Measurements from ENCODE around the gene TOMM20L. TPM values are rescaled to one million over a fixed set of nuclear protein-coding genes. Genes with fewer than 3 reads are reported as not detected.

TOMM20L gene
- total RNA-seq, 4 donors from 2014 or later = 2.2 TPM; not detected in 3

DNA sequence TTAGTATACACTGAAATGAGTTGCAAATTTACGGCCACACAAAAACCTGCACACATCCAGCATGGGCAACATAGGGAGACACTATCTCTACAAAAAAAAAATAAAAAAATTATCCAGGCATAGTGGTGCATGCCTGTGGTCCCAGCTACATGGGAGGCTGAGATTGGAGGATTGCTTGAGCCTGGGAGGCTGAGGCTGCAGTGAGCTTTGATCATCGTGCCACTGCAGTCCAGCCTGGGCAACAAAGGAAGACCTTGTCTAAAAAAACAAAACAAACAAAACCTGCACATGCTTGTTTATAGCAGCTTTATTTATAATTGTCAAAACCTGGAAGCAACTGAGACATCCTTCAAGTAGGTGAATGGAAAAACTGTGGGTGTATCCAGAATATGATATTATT, 4.9 kb upstream of the TOMM20L start:
- 85 to 89% methylated on average over 2 of the region's 2 CpGs for WGBS, 2 donors
- Histone ChIP-seq H3K27ac (no peak overlapping the region), H3K27me3 (no peaks in the 10 kb centered on the region), H3K9me3 (peaks cover 0 to 3% (median 0%) of the 10 kb centered on the region in 4 donors), H3K4me1 (peaks cover 0 to 4% (median 0%) of the 10 kb centered on the region in 4 donors), H3K4me3 (no peak overlapping the region), H3K36me3 (peaks cover 0 to 15% (median 0%) of the 10 kb centered on the region in 3 donors)
- TF ChIP-seq, protein P1, sequence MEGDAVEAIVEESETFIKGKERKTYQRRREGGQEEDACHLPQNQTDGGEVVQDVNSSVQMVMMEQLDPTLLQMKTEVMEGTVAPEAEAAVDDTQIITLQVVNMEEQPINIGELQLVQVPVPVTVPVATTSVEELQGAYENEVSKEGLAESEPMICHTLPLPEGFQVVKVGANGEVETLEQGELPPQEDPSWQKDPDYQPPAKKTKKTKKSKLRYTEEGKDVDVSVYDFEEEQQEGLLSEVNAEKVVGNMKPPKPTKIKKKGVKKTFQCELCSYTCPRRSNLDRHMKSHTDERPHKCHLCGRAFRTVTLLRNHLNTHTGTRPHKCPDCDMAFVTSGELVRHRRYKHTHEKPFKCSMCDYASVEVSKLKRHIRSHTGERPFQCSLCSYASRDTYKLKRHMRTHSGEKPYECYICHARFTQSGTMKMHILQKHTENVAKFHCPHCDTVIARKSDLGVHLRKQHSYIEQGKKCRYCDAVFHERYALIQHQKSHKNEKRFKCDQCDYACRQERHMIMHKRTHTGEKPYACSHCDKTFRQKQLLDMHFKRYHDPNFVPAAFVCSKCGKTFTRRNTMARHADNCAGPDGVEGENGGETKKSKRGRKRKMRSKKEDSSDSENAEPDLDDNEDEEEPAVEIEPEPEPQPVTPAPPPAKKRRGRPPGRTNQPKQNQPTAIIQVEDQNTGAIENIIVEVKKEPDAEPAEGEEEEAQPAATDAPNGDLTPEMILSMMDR (IDR thresholded peaks at IDR 0.05) = no peak
- no peak for TF ChIP-seq EP300 (IDR thresholded peaks at IDR 0.05)
- no peak for DNase-seq (ENCODE audit: low spot score in 2 of 2)

DNA sequence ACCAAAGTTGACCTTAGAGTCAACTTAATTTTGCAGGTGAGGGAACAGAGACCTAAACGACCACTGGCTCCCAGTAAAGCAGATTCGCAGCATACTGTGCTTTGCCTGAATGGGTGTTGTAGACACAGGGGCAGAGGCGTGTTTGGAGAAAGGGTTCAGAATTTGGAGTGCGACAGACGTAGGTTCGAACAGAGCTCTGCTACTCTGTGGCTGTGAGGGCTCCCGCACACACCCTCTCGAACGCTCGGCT, 243 bp upstream of the TOMM20L start:
- no peaks in the 10 kb centered on the region for H3K36me3 ChIP-seq
- TF ChIP-seq EP300 (IDR thresholded peaks at IDR 0.05) (no peak), POLR2A (IDR thresholded peaks at IDR 0.05) (no peak)
- TF ChIP-seq, protein P1 (IDR thresholded peaks at IDR 0.05) = no peak
- peaks cover 0 to 13% (median 0%) of the 10 kb centered on the region in 4 donors for H3K4me1 ChIP-seq
- H3K27me3 ChIP-seq = no peaks in the 10 kb centered on the region
- H3K4me3 ChIP-seq = peak overlapping the region; percentile 18 to 68 (median 56)
- H3K9me3 ChIP-seq = no peaks in the 10 kb centered on the region
- WGBS, 2 donors = 11% methylated on average over 7 to 10 of the region's 10 CpGs
- no peak for DNase-seq (ENCODE audit: low spot score in 2 of 2)
- H3K27ac ChIP-seq = peak overlapping the region in 2 of 4 donors; percentile 85 to 87

DNA sequence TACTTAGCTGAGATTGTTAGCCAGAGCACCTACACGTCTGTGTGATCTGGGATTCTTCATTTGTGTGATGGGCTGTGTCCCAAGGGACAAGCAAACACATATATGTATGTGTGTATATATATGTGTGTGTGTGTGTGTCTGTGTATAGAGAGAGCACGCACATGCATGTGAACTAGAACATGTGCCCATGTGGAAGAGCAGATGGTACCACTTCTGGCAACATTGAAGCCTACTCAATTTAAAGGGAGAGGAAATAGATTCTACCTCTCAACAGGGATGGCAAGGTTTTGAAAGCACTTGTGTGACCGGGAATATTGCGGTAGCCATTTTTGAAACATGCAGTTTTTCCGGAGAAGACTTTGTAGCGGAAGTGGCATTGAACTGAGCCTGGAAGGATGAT, 1.4 kb downstream of the TOMM20L start:
- no peak for DNase-seq (ENCODE audit: low spot score in 2 of 2)
- WGBS, 2 donors = 96 to 97% methylated on average over 6 of the region's 6 CpGs
- H3K4me3 ChIP-seq = no peak overlapping the region
- TF ChIP-seq EP300 (IDR thresholded peaks at IDR 0.05) (no peak), POLR2A (IDR thresholded peaks at IDR 0.05) (no peak)
- TF ChIP-seq, protein P1 (IDR thresholded peaks at IDR 0.05) = no peak
- H3K4me1 ChIP-seq = peaks cover 0 to 13% (median 0%) of the 10 kb centered on the region in 4 donors
- no peaks in the 10 kb centered on the region for H3K9me3 ChIP-seq
- no peaks in the 10 kb centered on the region for H3K36me3 ChIP-seq
- H3K27ac ChIP-seq = peak overlapping the region in 1 of 4 donors; percentile 87
- H3K27me3 ChIP-seq = no peaks in the 10 kb centered on the region

DNA sequence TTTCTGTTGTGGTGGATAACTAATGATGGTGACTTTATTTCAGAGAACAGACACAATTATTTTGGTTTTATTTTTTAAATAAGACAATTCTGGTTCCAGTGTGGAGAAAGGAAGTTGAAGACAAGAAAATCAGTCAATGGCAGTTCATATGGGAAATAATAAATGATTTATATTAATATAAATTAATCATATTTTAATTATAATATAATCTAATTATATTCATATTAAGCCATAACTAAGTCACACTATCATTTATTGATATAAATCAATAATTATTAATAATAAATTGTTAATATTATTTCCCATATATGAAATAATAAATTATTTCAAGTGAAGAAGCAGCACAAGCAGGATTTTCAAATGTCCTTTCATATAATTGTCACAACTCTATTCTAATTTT, 2.8 kb downstream of the TOMM20L start:
- Histone ChIP-seq H3K9me3 (no peaks in the 10 kb centered on the region), H3K4me1 (peaks cover 0 to 13% (median 0%) of the 10 kb centered on the region in 4 donors), H3K36me3 (peaks cover 0 to 5% (median 0%) of the 10 kb centered on the region in 3 donors), H3K4me3 (no peak overlapping the region), H3K27ac (no peak overlapping the region), H3K27me3 (no peaks in the 10 kb centered on the region)
- DNase-seq (ENCODE audit: low spot score in 2 of 2) = no peak
- TF ChIP-seq, protein P1 (IDR thresholded peaks at IDR 0.05) = no peak
- TF ChIP-seq EP300 (IDR thresholded peaks at IDR 0.05) (no peak), POLR2A (IDR thresholded peaks at IDR 0.05) (no peak)

DNA sequence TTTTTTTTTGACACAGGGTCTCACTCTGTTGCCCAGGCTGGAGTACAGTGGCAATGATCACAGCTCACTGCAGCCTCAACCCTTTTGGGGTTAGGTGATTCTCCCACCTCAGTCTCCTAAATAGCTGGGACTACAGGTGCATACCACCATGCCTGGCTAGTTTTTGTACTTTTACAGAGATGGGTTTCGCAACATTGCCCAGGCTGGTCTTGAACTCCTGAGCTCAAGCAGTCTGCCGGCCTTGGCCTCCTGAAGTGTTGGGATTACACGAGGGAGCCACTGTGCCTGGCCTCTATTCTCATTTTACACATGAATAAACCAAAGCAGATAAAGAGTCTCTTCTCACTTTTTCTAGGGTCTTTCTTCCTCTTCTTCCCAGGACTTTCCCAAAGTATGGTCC, 3.2 kb downstream of the TOMM20L start:
- Histone ChIP-seq H3K27me3 (no peaks in the 10 kb centered on the region), H3K36me3 (peaks cover 0 to 5% (median 0%) of the 10 kb centered on the region in 3 donors), H3K9me3 (no peaks in the 10 kb centered on the region), H3K4me3 (no peak overlapping the region), H3K27ac (no peak overlapping the region), H3K4me1 (peaks cover 0 to 13% (median 0%) of the 10 kb centered on the region in 4 donors)
- TF ChIP-seq EP300 (IDR thresholded peaks at IDR 0.05) (no peak), POLR2A (IDR thresholded peaks at IDR 0.05) (no peak)
- TF ChIP-seq, protein P1 (IDR thresholded peaks at IDR 0.05) = no peak
- DNase-seq (ENCODE audit: low spot score in 2 of 2) = no peak
- WGBS, 2 donors = 79 to 89% methylated on average over 3 of the region's 3 CpGs
